Articular chondrocyte of knee joint (primary cell): ENCODE results near the gene LMO3. TPM values are rescaled to one million over a fixed set of nuclear protein-coding genes. Genes with fewer than 3 reads are reported as not detected.

Experiments used
- total RNA-seq: library from RNA; depleted of rRNA; stranded (reverse); fragments of >200 nt; gene quantifications from 2 replicates; pipeline ENCODE4 v1.2.3, GENCODE V29; 2012

LMO3 gene
- under 0.01 and 0.39 TPM in 2 replicates for total RNA-seq

GRCh38 chr12:16606117-16606200, at the start of gene LMO3:
LMO3 (minus strand) TSS chr12:16606162; CDS start chr12:16600860, 5,302 bp downstream.

